GM12874 (cell line): ENCODE results near the gene KIFC1.

ENCODE experiments used
- CTCF ChIP-seq: IDR thresholded peaks from 2 replicates; pipeline ENCODE4 v1.5.1; 2011; ENCODE audit warnings: low read depth, mild to moderate bottlenecking, control low read depth, low read length, moderate library complexity; ENCODE audit not compliant: insufficient read depth

KIFC1 gene

GRCh38 chr6:33391278-33391921 lies at the start of gene KIFC1:
TSS of gene KIFC1 (plus strand) at chr6:33391823. CDS start at chr6:33391986, 163 bp downstream.
- TF ChIP-seq CTCF, result peak; percentile 98

- no peak for TF ChIP-seq CTCF
Observed at GRCh38 chr6:33343953-33344611, 47.5 kb upstream of the KIFC1 start.

GRCh38 chr6:33344701-33345697 lies 46.6 kb upstream of the KIFC1 start:
- peak; percentile 63 for TF ChIP-seq CTCF

GRCh38 chr6:33347816-33348215 lies 43.8 kb upstream of the KIFC1 start:
- no peak for TF ChIP-seq CTCF

GRCh38 chr6:33356295-33356694 lies 35.3 kb upstream of the KIFC1 start:
- no peak for TF ChIP-seq CTCF

GRCh38 chr6:33359331-33359730 lies 32.3 kb upstream of the KIFC1 start:
- TF ChIP-seq CTCF, result no peak

- no peak for TF ChIP-seq CTCF
Observed at GRCh38 chr6:33367009-33367714, 24.5 kb upstream of the KIFC1 start.
